HEK293 (cell line): ENCODE measurements around the gene FUT8.

Experiments
- CTCF ChIP-seq: fragments of 450-650 bp; formaldehyde crosslinking; IDR thresholded peaks from 2 replicates; pipeline ENCODE4 v1.5.1; 2016; ENCODE audit warnings: missing biosample characterization, missing genetic modification characterization
- PRDM4 ChIP-seq: fragments of 450-650 bp; formaldehyde crosslinking; IDR thresholded peaks from 2 replicates; pipeline ENCODE4 v1.5.1; 2017; ENCODE audit warnings: missing biosample characterization, missing genetic modification characterization
- ZBTB21 ChIP-seq: fragments of 450-650 bp; formaldehyde crosslinking; IDR thresholded peaks from 2 replicates; pipeline ENCODE4 v1.5.1; 2017; ENCODE audit warnings: missing biosample characterization, missing genetic modification characterization
- ZNF24 ChIP-seq: fragments of 450-650 bp; formaldehyde crosslinking; IDR thresholded peaks from 2 replicates; pipeline ENCODE4 v1.5.1; 2016; ENCODE audit warnings: missing biosample characterization, missing genetic modification characterization
- ZNF660 ChIP-seq: fragments of 450-650 bp; IDR thresholded peaks from 2 replicates; pipeline ENCODE4 v1.5.1; 2018; ENCODE audit warnings: missing biosample characterization, mild to moderate bottlenecking, missing genetic modification characterization
- TF ChIP-seq, protein P1 (sequence below): fragments of 450-650 bp; formaldehyde crosslinking; conservative IDR thresholded peaks from 2 replicates; pipeline ENCODE4 v1.5.1; 2016; ENCODE audit warnings: low read depth, missing biosample characterization, missing genetic modification characterization
- TF ChIP-seq, protein P2 (sequence below): fragments of 450-650 bp; formaldehyde crosslinking; IDR thresholded peaks from 2 replicates; pipeline ENCODE4 v1.5.1; 2016; ENCODE audit warnings: missing biosample characterization, missing genetic modification characterization

GRCh38 chr14:65723348-65723747, 310.8 kb downstream of the FUT8 start:
- TF ChIP-seq, protein P1, sequence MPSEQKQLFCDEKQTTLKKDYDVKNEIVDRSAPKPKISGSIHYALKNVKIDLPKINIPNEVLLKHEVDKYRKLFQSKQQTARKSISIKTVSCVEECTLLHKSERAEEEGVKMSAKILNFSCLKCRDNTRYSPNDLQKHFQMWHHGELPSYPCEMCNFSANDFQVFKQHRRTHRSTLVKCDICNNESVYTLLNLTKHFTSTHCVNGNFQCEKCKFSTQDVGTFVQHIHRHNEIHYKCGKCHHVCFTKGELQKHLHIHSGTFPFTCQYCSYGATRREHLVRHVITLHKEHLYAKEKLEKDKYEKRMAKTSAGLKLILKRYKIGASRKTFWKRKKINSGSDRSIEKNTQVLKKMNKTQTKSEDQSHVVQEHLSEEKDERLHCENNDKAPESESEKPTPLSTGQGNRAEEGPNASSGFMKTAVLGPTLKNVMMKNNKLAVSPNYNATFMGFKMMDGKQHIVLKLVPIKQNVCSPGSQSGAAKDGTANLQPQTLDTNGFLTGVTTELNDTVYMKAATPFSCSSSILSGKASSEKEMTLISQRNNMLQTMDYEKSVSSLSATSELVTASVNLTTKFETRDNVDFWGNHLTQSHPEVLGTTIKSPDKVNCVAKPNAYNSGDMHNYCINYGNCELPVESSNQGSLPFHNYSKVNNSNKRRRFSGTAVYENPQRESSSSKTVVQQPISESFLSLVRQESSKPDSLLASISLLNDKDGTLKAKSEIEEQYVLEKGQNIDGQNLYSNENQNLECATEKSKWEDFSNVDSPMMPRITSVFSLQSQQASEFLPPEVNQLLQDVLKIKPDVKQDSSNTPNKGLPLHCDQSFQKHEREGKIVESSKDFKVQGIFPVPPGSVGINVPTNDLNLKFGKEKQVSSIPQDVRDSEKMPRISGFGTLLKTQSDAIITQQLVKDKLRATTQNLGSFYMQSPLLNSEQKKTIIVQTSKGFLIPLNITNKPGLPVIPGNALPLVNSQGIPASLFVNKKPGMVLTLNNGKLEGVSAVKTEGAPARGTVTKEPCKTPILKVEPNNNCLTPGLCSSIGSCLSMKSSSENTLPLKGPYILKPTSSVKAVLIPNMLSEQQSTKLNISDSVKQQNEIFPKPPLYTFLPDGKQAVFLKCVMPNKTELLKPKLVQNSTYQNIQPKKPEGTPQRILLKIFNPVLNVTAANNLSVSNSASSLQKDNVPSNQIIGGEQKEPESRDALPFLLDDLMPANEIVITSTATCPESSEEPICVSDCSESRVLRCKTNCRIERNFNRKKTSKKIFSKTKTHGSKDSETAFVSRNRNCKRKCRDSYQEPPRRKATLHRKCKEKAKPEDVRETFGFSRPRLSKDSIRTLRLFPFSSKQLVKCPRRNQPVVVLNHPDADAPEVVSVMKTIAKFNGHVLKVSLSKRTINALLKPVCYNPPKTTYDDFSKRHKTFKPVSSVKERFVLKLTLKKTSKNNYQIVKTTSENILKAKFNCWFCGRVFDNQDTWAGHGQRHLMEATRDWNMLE (tag by site-specific recombination) = no peak
- TF ChIP-seq ZBTB21 (tag by site-specific recombination) = no peak
- TF ChIP-seq, protein P2, sequence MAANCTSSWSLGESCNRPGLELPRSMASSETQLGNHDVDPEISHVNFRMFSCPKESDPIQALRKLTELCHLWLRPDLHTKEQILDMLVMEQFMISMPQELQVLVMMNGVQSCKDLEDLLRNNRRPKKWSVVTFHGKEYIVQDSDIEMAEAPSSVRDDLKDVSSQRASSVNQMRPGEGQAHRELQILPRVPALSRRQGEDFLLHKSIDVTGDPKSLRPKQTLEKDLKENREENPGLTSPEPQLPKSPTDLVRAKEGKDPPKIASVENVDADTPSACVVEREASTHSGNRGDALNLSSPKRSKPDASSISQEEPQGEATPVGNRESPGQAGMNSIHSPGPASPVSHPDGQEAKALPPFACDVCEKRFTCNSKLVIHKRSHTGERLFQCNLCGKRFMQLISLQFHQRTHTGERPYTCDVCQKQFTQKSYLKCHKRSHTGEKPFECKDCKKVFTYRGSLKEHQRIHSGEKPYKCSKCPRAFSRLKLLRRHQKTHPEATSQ = no peak
- no peak for TF ChIP-seq CTCF
- no peak for TF ChIP-seq ZNF660 (tag by site-specific recombination)
- TF ChIP-seq ZNF24 (tag by site-specific recombination) = no peak
- TF ChIP-seq PRDM4 (tag by site-specific recombination) = no peak
